SK-N-MC (cell line): ENCODE data around the gene COG1.

Experiments used
- EZH2 ChIP-seq: fragments of 200-600 bp; sonication (generic); IDR thresholded peaks from one replicate; pipeline ENCODE4 v1.6.1; 2017; ENCODE audit warnings: antibody characterized with exemption
- FOXP2 ChIP-seq: optimal IDR thresholded peaks from 2 replicates; pipeline ENCODE3; 2011; ENCODE audit warnings: mild to moderate bottlenecking, moderate library complexity; ENCODE audit not compliant: insufficient read depth; ENCODE audit errors: extremely low read length, control extremely low read depth
- POLR2AphosphoS5 ChIP-seq: IDR thresholded peaks from 2 replicates; pipeline ENCODE4 v1.6.1; 2012; ENCODE audit warnings: mild to moderate bottlenecking, low read depth, low read length, borderline replicate concordance

DNA sequence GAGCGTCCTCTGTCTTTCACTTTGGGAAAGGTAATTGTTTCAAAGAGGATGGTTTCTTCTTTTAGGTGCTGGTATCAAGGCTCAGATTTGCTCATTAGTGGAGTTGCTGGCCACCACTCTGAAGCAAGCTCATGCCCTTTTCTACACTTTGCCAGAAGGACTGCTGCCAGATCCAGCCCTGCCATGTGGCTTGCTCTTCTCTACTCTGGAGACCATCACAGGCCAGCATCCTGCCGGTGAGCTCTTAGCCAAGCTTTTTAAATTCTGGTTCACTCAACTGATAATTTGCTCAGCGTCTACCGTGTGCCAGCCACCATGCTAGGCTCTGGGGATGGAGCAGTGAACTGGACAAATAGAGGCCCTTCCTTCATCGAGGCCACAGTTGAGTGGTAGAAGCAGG is 4.3 kb downstream of the COG1 start:
- TF ChIP-seq POLR2AphosphoS5 (no peak), EZH2 (no peak), FOXP2 (no peak)
